ENCODE measurements around the gene BRINP2. TPM values are rescaled to one million over a fixed set of nuclear protein-coding genes. Genes with fewer than 3 reads are reported as not detected.

The BRINP2 gene
- polyA plus RNA-seq, 3 donors: not detected

DNA sequence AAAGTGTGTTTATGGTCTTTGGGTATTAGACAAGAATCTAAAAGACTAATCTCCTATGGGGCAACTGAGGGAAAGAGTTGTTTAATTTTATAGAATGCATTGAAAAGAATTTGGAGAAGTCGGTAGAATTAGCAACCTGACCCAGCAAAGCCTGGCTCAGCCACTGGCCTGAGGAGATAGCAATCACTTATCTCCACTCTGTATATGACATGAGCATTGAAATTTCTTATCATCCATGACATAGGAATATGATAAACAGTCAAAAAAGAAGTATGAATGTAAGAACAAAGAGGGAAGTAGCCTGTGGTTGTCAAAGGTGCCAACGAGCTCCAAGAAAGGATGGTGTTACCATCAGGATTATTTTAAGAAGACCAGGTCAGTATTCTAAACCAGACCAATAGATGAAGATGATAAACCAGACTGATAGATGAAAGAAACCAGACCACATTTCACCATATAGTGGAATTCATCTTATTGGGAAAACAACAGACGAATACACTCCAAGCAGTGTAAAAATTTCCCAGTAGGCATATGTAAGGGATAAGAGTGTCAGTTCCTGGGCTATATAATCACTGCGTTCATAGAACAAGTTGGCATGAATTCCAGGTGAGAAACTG lies 42.0 kb upstream of the BRINP2 start:
- DNase-seq: no peak
- TF ChIP-seq, protein P1, sequence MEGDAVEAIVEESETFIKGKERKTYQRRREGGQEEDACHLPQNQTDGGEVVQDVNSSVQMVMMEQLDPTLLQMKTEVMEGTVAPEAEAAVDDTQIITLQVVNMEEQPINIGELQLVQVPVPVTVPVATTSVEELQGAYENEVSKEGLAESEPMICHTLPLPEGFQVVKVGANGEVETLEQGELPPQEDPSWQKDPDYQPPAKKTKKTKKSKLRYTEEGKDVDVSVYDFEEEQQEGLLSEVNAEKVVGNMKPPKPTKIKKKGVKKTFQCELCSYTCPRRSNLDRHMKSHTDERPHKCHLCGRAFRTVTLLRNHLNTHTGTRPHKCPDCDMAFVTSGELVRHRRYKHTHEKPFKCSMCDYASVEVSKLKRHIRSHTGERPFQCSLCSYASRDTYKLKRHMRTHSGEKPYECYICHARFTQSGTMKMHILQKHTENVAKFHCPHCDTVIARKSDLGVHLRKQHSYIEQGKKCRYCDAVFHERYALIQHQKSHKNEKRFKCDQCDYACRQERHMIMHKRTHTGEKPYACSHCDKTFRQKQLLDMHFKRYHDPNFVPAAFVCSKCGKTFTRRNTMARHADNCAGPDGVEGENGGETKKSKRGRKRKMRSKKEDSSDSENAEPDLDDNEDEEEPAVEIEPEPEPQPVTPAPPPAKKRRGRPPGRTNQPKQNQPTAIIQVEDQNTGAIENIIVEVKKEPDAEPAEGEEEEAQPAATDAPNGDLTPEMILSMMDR (IDR thresholded peaks at IDR 0.05): no peak
- Histone ChIP-seq H3K9ac (ENCODE audit: insufficient read depth, low read length, poor library complexity, severe bottlenecking) (no peak overlapping the region), H2AFZ (ENCODE audit: insufficient read depth, low read depth, low read length, poor library complexity, severe bottlenecking) (no peak overlapping the region), H3K27ac (ENCODE audit: low read depth in 1 of 2, low read length in 2 of 2) (no peak overlapping the region), H3K4me3 (replicated peaks in 1 of 3; ENCODE audit: low read depth in 2 of 3, low read length in 3 of 3) (no peak overlapping the region), H4K20me1 (ENCODE audit: insufficient read depth, low read length) (no peaks in the 10 kb centered on the region), H3K36me3 (replicated peaks in 1 of 2; ENCODE audit: control insufficient read depth in 1 of 2, insufficient read depth in 2 of 2, low read length in 2 of 2) (no peaks in the 10 kb centered on the region), H3K4me2 (replicated peaks; ENCODE audit: extremely low read depth, low read length, poor library complexity, severe bottlenecking) (no peak overlapping the region), H3K9me3 (replicated peaks in 1 of 2; ENCODE audit: control insufficient read depth in 1 of 2, insufficient read depth in 1 of 2, low read length in 2 of 2) (no peaks in the 10 kb centered on the region), H3K4me1 (ENCODE audit: control insufficient read depth in 1 of 2, insufficient read depth in 2 of 2, low read length in 2 of 2) (no peaks in the 10 kb centered on the region), H3K79me2 (ENCODE audit: insufficient read depth, low read length) (no peaks in the 10 kb centered on the region), H3K27me3 (ENCODE audit: control insufficient read depth in 2 of 2, insufficient read depth in 2 of 2, low read length in 2 of 2) (no peaks in the 10 kb centered on the region)
- no peaks in the 10 kb centered on the region for H3K4me1 Mint-ChIP-seq
- no peak overlapping the region for H3K27ac Mint-ChIP-seq
- H3K9me3 Mint-ChIP-seq: peaks cover 0 to 9% (median 0%) of the 10 kb centered on the region in 7 donors
- intact Hi-C loops (cut with micrococcal nuclease): no loop called here
- no peaks in the 10 kb centered on the region for H3K36me3 Mint-ChIP-seq
- no CpG with 5 or more reads among the region's 4 CpGs for WGBS (ENCODE audit: insufficient coverage)
- no peaks in the 10 kb centered on the region for H3K27me3 Mint-ChIP-seq (ENCODE audit: low read depth in 3 of 3)
- no peak overlapping the region for H3K4me3 Mint-ChIP-seq

DNA sequence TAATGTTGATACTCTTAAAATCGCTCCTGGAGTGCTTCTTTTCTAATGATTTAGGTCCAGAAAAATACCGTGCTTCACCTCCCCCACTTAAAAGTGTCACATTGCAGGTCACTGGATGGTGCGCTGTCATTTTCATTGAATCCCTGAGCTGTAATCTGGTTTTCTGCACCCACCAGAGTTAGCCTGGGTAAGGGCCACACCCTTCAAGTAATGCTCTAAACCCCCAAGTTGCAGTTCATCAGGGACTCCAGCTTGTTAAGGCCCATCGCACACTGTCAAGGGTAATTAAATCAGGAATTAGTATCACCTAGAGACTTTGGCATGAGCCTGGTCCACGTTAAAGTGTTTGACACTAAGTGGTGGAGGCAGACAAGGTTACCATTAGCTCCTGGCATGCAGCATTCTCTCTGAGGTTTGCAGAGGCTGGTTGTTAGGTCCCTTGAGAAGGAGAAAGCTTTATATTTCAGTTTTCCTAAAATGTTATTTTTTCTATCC lies 40.3 kb upstream of the BRINP2 start:
- no peaks in the 10 kb centered on the region for H3K36me3 Mint-ChIP-seq
- intact Hi-C loops (cut with micrococcal nuclease): no loop called here
- Histone ChIP-seq H3K9me3 (replicated peaks in 1 of 2; ENCODE audit: control insufficient read depth in 1 of 2, insufficient read depth in 1 of 2, low read length in 2 of 2) (no peaks in the 10 kb centered on the region), H4K20me1 (ENCODE audit: insufficient read depth, low read length) (no peaks in the 10 kb centered on the region), H3K4me2 (replicated peaks; ENCODE audit: extremely low read depth, low read length, poor library complexity, severe bottlenecking) (no peak overlapping the region), H3K27ac (ENCODE audit: low read depth in 1 of 2, low read length in 2 of 2) (no peak overlapping the region), H3K4me1 (ENCODE audit: control insufficient read depth in 1 of 2, insufficient read depth in 2 of 2, low read length in 2 of 2) (no peaks in the 10 kb centered on the region), H3K79me2 (ENCODE audit: insufficient read depth, low read length) (no peaks in the 10 kb centered on the region), H3K36me3 (replicated peaks in 1 of 2; ENCODE audit: control insufficient read depth in 1 of 2, insufficient read depth in 2 of 2, low read length in 2 of 2) (no peaks in the 10 kb centered on the region), H3K4me3 (replicated peaks in 1 of 3; ENCODE audit: low read depth in 2 of 3, low read length in 3 of 3) (no peak overlapping the region), H2AFZ (ENCODE audit: insufficient read depth, low read depth, low read length, poor library complexity, severe bottlenecking) (no peak overlapping the region), H3K27me3 (ENCODE audit: control insufficient read depth in 2 of 2, insufficient read depth in 2 of 2, low read length in 2 of 2) (no peaks in the 10 kb centered on the region), H3K9ac (ENCODE audit: insufficient read depth, low read length, poor library complexity, severe bottlenecking) (no peak overlapping the region)
- H3K4me3 Mint-ChIP-seq: no peak overlapping the region
- H3K27ac Mint-ChIP-seq: no peak overlapping the region
- WGBS (ENCODE audit: insufficient coverage): no CpG with 5 or more reads among the region's 5 CpGs
- H3K27me3 Mint-ChIP-seq (ENCODE audit: low read depth in 3 of 3): no peaks in the 10 kb centered on the region
- peaks cover 0 to 5% (median 0%) of the 10 kb centered on the region in 7 donors for H3K9me3 Mint-ChIP-seq
- DNase-seq: no peak
- TF ChIP-seq, protein P1 (IDR thresholded peaks at IDR 0.05): no peak
- no peaks in the 10 kb centered on the region for H3K4me1 Mint-ChIP-seq

All from CD14-positive monocyte (primary cell).